Keratinocyte (primary cell): ENCODE measurements around the gene KSR2. TPM values are rescaled to one million over a fixed set of nuclear protein-coding genes. Genes with fewer than 3 reads are reported as not detected.

Experiments used
- DNase-seq: peaks from one replicate; pipeline ENCODE4 v3.0.0-alpha.2; 2011; ENCODE audit warnings: low read depth, missing footprints, low spot score
- FAIRE-seq: peaks from 2 replicates; lab custom pipeline; 2011; peaks lifted over from hg19 to GRCh38; lab: Jason Lieb, UNC
- H2AFZ ChIP-seq: 2 replicates; pipeline ENCODE4 v1.6.0; 2012; ENCODE audit warnings: low read length, control low read depth, inconsistent platforms; ENCODE audit not compliant: control insufficient read depth
- H3K27ac ChIP-seq: 2 replicates; pipeline ENCODE4 v1.5.1; 2011; ENCODE audit warnings: low read length; ENCODE audit not compliant: control insufficient read depth, insufficient read depth
- H3K27me3 ChIP-seq: 3 replicates; pipeline ENCODE4 v1.6.0; 2011; ENCODE audit warnings: low read length; ENCODE audit not compliant: control insufficient read depth, insufficient read depth; ENCODE audit errors: extremely low read depth
- H3K36me3 ChIP-seq, 2 experiments: 2 replicates in 1 of 2; 3 replicates in 1 of 2; pipeline ENCODE4 v1.5.1; 2011; ENCODE audit warnings: low read length in 2 of 2, mild to moderate bottlenecking in 1 of 2; ENCODE audit not compliant: control insufficient read depth in 2 of 2, insufficient read depth in 2 of 2; ENCODE audit errors: extremely low read depth in 1 of 2
- H3K4me1 ChIP-seq: 3 replicates; pipeline ENCODE4 v1.5.1; 2011; ENCODE audit warnings: low read length; ENCODE audit not compliant: control insufficient read depth, insufficient read depth; ENCODE audit errors: extremely low read depth
- H3K4me2 ChIP-seq: 3 replicates; pipeline ENCODE4 v1.6.0; 2011; ENCODE audit warnings: low read depth, low read length; ENCODE audit not compliant: control insufficient read depth, insufficient read depth; ENCODE audit errors: extremely low read depth
- H3K4me3 ChIP-seq, 3 experiments: fragments of 200-600 bp in 1 of 3; sonication (generic) in 1 of 3; 2 replicates in 2 of 3; 3 replicates in 1 of 3; pipeline ENCODE4 v1.5.1; 2011 to 2016; ENCODE audit warnings: low read length in 3 of 3, mild to moderate bottlenecking in 3 of 3, control low read depth in 2 of 3, inconsistent platforms in 1 of 3, low read depth in 1 of 3, mixed read lengths in 1 of 3, mixed run types in 1 of 3, moderate library complexity in 1 of 3; ENCODE audit not compliant: control insufficient read depth in 2 of 3, insufficient read depth in 2 of 3; ENCODE audit errors: extremely low read depth in 1 of 3
- H3K79me2 ChIP-seq: 2 replicates; pipeline ENCODE4 v1.6.0; 2012; ENCODE audit warnings: low read length; ENCODE audit not compliant: control insufficient read depth, insufficient read depth
- H3K9ac ChIP-seq: 3 replicates; pipeline ENCODE4 v1.6.0; 2011; ENCODE audit warnings: low read length; ENCODE audit not compliant: control insufficient read depth, insufficient read depth; ENCODE audit errors: extremely low read depth
- H3K9me1 ChIP-seq: 3 replicates; pipeline ENCODE4 v1.6.0; 2011; ENCODE audit warnings: low read length; ENCODE audit not compliant: control insufficient read depth, insufficient read depth; ENCODE audit errors: extremely low read depth
- H3K9me3 ChIP-seq: 2 replicates; pipeline ENCODE4 v1.5.1; 2012; ENCODE audit warnings: low read depth, low read length; ENCODE audit not compliant: control insufficient read depth
- H4K20me1 ChIP-seq: 3 replicates; pipeline ENCODE4 v1.6.0; 2011; ENCODE audit warnings: low read length; ENCODE audit not compliant: control insufficient read depth, insufficient read depth; ENCODE audit errors: extremely low read depth
- EZH2 ChIP-seq: IDR thresholded peaks from one replicate; pipeline ENCODE4 v1.6.1; 2012; ENCODE audit warnings: inconsistent platforms, mild to moderate bottlenecking, low read length, moderate library complexity
- dilution Hi-C: fragments of 300-500 bp; cut with MboI; formaldehyde crosslinking; loops from one replicate; pipeline ENCODE4 v1.7.0; 2020; ENCODE audit warnings: low sequenced_read_pairs; ENCODE audit not compliant: extremely low pct_ligation_motif_present
- polyA plus RNA-seq, 5 experiments: library from polyadenylated mRNA; depleted of rRNA in 3 of 5; stranded (reverse) in 3 of 5; stranded (forward) in 1 of 5; unstranded in 1 of 5; fragments of >200 nt; gene quantifications; 1 replicate in 1 of 5; 2 replicates in 3 of 5; 3 replicates in 1 of 5; pipeline versions ENCODE4 v1.2.1 to v1.2.3, GENCODE V29; 2011 to 2012; ENCODE audit warnings: missing spikeins in 2 of 5, low read depth in 1 of 5, low replicate concordance in 1 of 5
- TF ChIP-seq, protein P1 (sequence below), 3 experiments: IDR thresholded peaks in 1 of 3; conservative IDR thresholded peaks in 1 of 3; optimal IDR thresholded peaks in 1 of 3; 2 replicates in 2 of 3; 3 replicates in 1 of 3; pipeline versions ENCODE3 to v1.5.1; 2011; ENCODE audit warnings: low read length in 3 of 3, mild to moderate bottlenecking in 3 of 3, moderate library complexity in 2 of 3, control low read depth in 1 of 3, inconsistent platforms in 1 of 3; ENCODE audit not compliant: insufficient read depth in 2 of 3; ENCODE audit errors: extremely low read depth in 1 of 3

The KSR2 gene
- polyA plus RNA-seq, 1 donor (not counting 4 experiments of a cell fraction or from before 2014, with no cell fraction given): 0.01 TPM

- Histone ChIP-seq H4K20me1 (no peaks in the 10 kb centered on the region), H3K9me3 (no peaks in the 10 kb centered on the region), H3K4me1 (no peaks in the 10 kb centered on the region), H3K4me2 (no peak overlapping the region), H3K27me3 (no peaks in the 10 kb centered on the region), H3K9me1 (no peaks in the 10 kb centered on the region), H3K9ac (no peak overlapping the region), H3K79me2 (no peaks in the 10 kb centered on the region), H3K4me3 (no peak overlapping the region), H3K36me3 (no peaks in the 10 kb centered on the region), H2AFZ (no peak overlapping the region), H3K27ac (no peak overlapping the region)
- FAIRE-seq (no peak), DNase-seq (no peak)
- TF ChIP-seq, protein P1, sequence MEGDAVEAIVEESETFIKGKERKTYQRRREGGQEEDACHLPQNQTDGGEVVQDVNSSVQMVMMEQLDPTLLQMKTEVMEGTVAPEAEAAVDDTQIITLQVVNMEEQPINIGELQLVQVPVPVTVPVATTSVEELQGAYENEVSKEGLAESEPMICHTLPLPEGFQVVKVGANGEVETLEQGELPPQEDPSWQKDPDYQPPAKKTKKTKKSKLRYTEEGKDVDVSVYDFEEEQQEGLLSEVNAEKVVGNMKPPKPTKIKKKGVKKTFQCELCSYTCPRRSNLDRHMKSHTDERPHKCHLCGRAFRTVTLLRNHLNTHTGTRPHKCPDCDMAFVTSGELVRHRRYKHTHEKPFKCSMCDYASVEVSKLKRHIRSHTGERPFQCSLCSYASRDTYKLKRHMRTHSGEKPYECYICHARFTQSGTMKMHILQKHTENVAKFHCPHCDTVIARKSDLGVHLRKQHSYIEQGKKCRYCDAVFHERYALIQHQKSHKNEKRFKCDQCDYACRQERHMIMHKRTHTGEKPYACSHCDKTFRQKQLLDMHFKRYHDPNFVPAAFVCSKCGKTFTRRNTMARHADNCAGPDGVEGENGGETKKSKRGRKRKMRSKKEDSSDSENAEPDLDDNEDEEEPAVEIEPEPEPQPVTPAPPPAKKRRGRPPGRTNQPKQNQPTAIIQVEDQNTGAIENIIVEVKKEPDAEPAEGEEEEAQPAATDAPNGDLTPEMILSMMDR (optimal IDR thresholded peaks at IDR 0.05 in 1 of 3, IDR thresholded peaks at IDR 0.05 in 1 of 3, conservative IDR thresholded peaks at IDR 0.05 in 1 of 3; ENCODE audit: extremely low read depth in 1 of 3, insufficient read depth in 2 of 3, low read length in 3 of 3): no peak
- TF ChIP-seq EZH2: no peak
- dilution Hi-C loops: no loop called here
Measured at GRCh38 chr12:117517219-117517739, 451.5 kb downstream of the KSR2 start.

GRCh38 chr12:117516034-117516433 is 452.8 kb downstream of the KSR2 start:
- H3K36me3 ChIP-seq: no peaks in the 10 kb centered on the region
- no peak overlapping the region for H3K9ac ChIP-seq
- H3K27ac ChIP-seq: no peak overlapping the region
- no peak overlapping the region for H3K4me3 ChIP-seq
- no peak for FAIRE-seq
- H4K20me1 ChIP-seq: no peaks in the 10 kb centered on the region
- H3K4me2 ChIP-seq: no peak overlapping the region
- DNase-seq: no peak
- H3K9me3 ChIP-seq: no peaks in the 10 kb centered on the region
- H3K9me1 ChIP-seq: no peaks in the 10 kb centered on the region
- no peak overlapping the region for H2AFZ ChIP-seq
- H3K79me2 ChIP-seq: no peaks in the 10 kb centered on the region
- H3K27me3 ChIP-seq: no peaks in the 10 kb centered on the region
- TF ChIP-seq, protein P1 (optimal IDR thresholded peaks at IDR 0.05 in 1 of 3, IDR thresholded peaks at IDR 0.05 in 1 of 3, conservative IDR thresholded peaks at IDR 0.05 in 1 of 3; ENCODE audit: extremely low read depth in 1 of 3, insufficient read depth in 2 of 3, low read length in 3 of 3): no peak
- TF ChIP-seq EZH2: no peak
- dilution Hi-C loops: no loop called here
- H3K4me1 ChIP-seq: no peaks in the 10 kb centered on the region
